Stromal cell of bone marrow (primary cell): Measurements from ENCODE around the gene KIF5C.
"Not testable (repeated sequence)": the region's sequence is repeated elsewhere in the genome, so short reads cannot be mapped to it uniquely, and the experiment has no call there.

ENCODE experiments used
- DNase-seq: peaks from one replicate; pipeline ENCODE4 v3.0.0-alpha.2; 2012; ENCODE audit warnings: low read depth

The KIF5C gene

GRCh38 chr2:148874868-148875341 is at the start of gene KIF5C:
Gene KIF5C, plus strand, starts transcription at chr2:148875227. Its CDS starts 391 bp downstream, at chr2:148875618.
- DNase-seq, result peak; percentile 47

- DNase-seq, result no peak
These were observed 48.2 kb upstream of the KIF5C start for GRCh38 chr2:148826791-148827190.

- no peak for DNase-seq
These were observed 46.1 kb upstream of the KIF5C start for GRCh38 chr2:148828941-148829340.

GRCh38 chr2:148829618-148830017 is 45.4 kb upstream of the KIF5C start:
- no peak for DNase-seq

GRCh38 chr2:148832637-148833036 is 42.4 kb upstream of the KIF5C start:
- no peak for DNase-seq

- DNase-seq, result no peak
These were observed 33.0 kb upstream of the KIF5C start for GRCh38 chr2:148842050-148842449.

GRCh38 chr2:148848146-148848545 is 26.9 kb upstream of the KIF5C start:
- DNase-seq, result no peak

- no peak for DNase-seq
These were observed 21.6 kb upstream of the KIF5C start for GRCh38 chr2:148853458-148853857.

- DNase-seq, result no peak
These were observed 15.0 kb upstream of the KIF5C start for GRCh38 chr2:148860037-148860436.

- DNase-seq, result no peak
These were observed 13.7 kb upstream of the KIF5C start for GRCh38 chr2:148861367-148861766.

GRCh38 chr2:148862478-148862877 is 12.5 kb upstream of the KIF5C start:
- not testable (repeated sequence) for DNase-seq

- DNase-seq, result no peak
These were observed 9.5 kb upstream of the KIF5C start for GRCh38 chr2:148865512-148865911.

- DNase-seq, result no peak
These were observed 8.9 kb upstream of the KIF5C start for GRCh38 chr2:148866091-148866490.

GRCh38 chr2:148867079-148867769 is 7.8 kb upstream of the KIF5C start:
- no peak for DNase-seq

- DNase-seq, result no peak
These were observed 492 bp downstream of the KIF5C start for GRCh38 chr2:148875387-148876051.

- DNase-seq, result no peak
These were observed 1.2 kb downstream of the KIF5C start for GRCh38 chr2:148876202-148876594.

- DNase-seq, result no peak
These were observed 1.8 kb downstream of the KIF5C start for GRCh38 chr2:148876595-148877402.

GRCh38 chr2:148877403-148877740 is 2.3 kb downstream of the KIF5C start:
- no peak for DNase-seq

- DNase-seq, result no peak
These were observed 5.6 kb downstream of the KIF5C start for GRCh38 chr2:148880636-148881035.

GRCh38 chr2:148882051-148882450 is 7.0 kb downstream of the KIF5C start:
- no peak for DNase-seq

- DNase-seq, result no peak
These were observed 10.2 kb downstream of the KIF5C start for GRCh38 chr2:148885209-148885608.

- DNase-seq, result no peak
These were observed 11.0 kb downstream of the KIF5C start for GRCh38 chr2:148885988-148886387.
